Neural progenitor cell (in vitro differentiated cells): ENCODE data around the gene SAMD10.

Source experiments
- EZH2 ChIP-seq: fragments of 200-600 bp; sonication (generic); IDR thresholded peaks from 2 replicates; pipeline ENCODE4 v1.6.1; 2017; ENCODE audit warnings: antibody characterized with exemption, mild to moderate bottlenecking, moderate library complexity
- EZH2phosphoT487 ChIP-seq: fragments of 200-600 bp; sonication (generic); IDR thresholded peaks from 2 replicates; pipeline ENCODE4 v1.6.1; 2017; ENCODE audit warnings: antibody characterized with exemption
- TF ChIP-seq, protein P1 (sequence below): fragments of 200-600 bp; sonication (generic); IDR thresholded peaks from 2 replicates; pipeline ENCODE4 v1.5.1; 2017; ENCODE audit warnings: antibody characterized with exemption, mild to moderate bottlenecking

DNA sequence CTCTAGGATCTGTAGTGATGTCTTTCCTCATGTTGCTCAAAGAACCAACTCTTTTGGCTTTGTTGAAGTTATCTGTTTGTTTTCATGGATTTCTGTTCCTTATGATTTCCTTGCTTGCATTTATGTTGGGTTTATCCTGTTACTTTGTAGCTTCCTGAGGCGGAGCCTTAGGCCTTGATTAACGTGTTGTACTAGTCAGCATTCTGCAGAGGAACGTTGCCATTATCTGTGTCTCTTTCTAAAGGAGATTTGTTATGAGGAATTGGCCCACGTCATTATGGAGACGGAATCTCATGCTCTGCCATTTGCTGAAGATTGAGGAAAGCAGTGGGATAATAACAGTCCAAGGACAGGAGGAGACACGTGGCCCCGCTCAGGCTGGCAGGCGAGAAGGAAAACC lies 53.1 kb downstream of the SAMD10 start:
- TF ChIP-seq, protein P1, sequence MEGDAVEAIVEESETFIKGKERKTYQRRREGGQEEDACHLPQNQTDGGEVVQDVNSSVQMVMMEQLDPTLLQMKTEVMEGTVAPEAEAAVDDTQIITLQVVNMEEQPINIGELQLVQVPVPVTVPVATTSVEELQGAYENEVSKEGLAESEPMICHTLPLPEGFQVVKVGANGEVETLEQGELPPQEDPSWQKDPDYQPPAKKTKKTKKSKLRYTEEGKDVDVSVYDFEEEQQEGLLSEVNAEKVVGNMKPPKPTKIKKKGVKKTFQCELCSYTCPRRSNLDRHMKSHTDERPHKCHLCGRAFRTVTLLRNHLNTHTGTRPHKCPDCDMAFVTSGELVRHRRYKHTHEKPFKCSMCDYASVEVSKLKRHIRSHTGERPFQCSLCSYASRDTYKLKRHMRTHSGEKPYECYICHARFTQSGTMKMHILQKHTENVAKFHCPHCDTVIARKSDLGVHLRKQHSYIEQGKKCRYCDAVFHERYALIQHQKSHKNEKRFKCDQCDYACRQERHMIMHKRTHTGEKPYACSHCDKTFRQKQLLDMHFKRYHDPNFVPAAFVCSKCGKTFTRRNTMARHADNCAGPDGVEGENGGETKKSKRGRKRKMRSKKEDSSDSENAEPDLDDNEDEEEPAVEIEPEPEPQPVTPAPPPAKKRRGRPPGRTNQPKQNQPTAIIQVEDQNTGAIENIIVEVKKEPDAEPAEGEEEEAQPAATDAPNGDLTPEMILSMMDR, result no peak
- TF ChIP-seq EZH2 (no peak), EZH2phosphoT487 (no peak)
